ENCODE results near the gene GCLM.

DNA sequence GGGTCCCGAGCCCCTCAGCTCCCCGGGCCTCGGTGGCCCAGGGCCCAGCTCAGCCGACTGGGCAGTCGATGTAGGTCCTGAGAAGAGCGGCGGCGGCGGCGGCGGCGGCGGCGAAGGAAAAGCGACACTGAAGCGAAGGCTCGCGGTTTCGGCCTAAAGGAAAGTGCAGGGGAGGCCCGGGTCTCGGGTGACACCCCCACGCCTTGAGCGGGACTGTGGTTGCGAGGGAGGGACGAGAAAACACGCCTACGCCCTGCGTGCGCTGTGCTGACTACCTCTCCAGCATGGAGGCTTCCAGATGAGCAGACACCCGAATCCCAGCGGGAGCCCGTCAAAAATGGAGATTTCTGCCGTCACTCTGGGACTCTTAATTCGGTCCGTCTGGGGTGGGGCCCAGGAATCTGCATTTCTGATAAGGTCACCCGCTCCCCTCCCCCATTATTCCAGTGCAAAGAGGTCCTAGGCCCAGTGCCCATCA, 61.4 kb downstream of the GCLM start:
- TF ChIP-seq POLR2A (IDR thresholded peaks at IDR 0.05) (no peak), CTCF (IDR thresholded peaks at IDR 0.05) (no peak), EP300 (IDR thresholded peaks at IDR 0.05) (no peak), POLR2AphosphoS5 (IDR thresholded peaks at IDR 0.05) (peak in 2 of 4 donors; percentile 21 to 24)

All from sigmoid colon (tissue), 4 donors.